NOMO-1 treated with DMSO at 0.1 percent for 48 hours (cell line): Measurements from ENCODE around the gene SLC16A9.
"Not testable (repeated sequence)": the region's sequence is repeated elsewhere in the genome, so short reads cannot be mapped to it uniquely, and the experiment has no call there.

Experiments
- DNase-seq: peaks from one replicate; lab custom pipeline; 2025; ENCODE audit not compliant: unreplicated experiment; lab: John Stamatoyannopoulos, UW

SLC16A9 gene

GRCh38 chr10:59709395-59710125, at the start of gene SLC16A9:
SLC16A9 (minus strand) TSS chr10:59709850; CDS start chr10:59684291, 25,559 bp downstream.
- no peak for DNase-seq

GRCh38 chr10:59757966-59758365, 48.3 kb upstream of the SLC16A9 start:
- DNase-seq = no peak

- no peak for DNase-seq
Measured at GRCh38 chr10:59754951-59755350, 45.3 kb upstream of the SLC16A9 start.

- no peak for DNase-seq
Measured at GRCh38 chr10:59753267-59753666, 43.6 kb upstream of the SLC16A9 start, which contains the start of gene MRLN. MRLN (minus strand) TSS chr10:59753455.

GRCh38 chr10:59752278-59752940, 42.8 kb upstream of the SLC16A9 start:
- no peak for DNase-seq

GRCh38 chr10:59750155-59750945, 40.7 kb upstream of the SLC16A9 start:
- DNase-seq = no peak

GRCh38 chr10:59748834-59749233, 39.2 kb upstream of the SLC16A9 start:
- no peak for DNase-seq

GRCh38 chr10:59745163-59745650, 35.6 kb upstream of the SLC16A9 start:
- no peak for DNase-seq

GRCh38 chr10:59744762-59745161, 35.1 kb upstream of the SLC16A9 start:
- DNase-seq = not testable (repeated sequence)

- not testable (repeated sequence) for DNase-seq
Measured at GRCh38 chr10:59744156-59744555, 34.5 kb upstream of the SLC16A9 start.

- no peak for DNase-seq
Measured at GRCh38 chr10:59741583-59741982, 31.9 kb upstream of the SLC16A9 start.

GRCh38 chr10:59741048-59741447, 31.4 kb upstream of the SLC16A9 start:
- no peak for DNase-seq

- DNase-seq = no peak
Measured at GRCh38 chr10:59736749-59737148, 27.1 kb upstream of the SLC16A9 start.

- DNase-seq = no peak
Measured at GRCh38 chr10:59735296-59735695, 25.6 kb upstream of the SLC16A9 start.

- DNase-seq = no peak
Measured at GRCh38 chr10:59734014-59734462, 24.4 kb upstream of the SLC16A9 start.

- not testable (repeated sequence) for DNase-seq
Measured at GRCh38 chr10:59733321-59734013, 23.8 kb upstream of the SLC16A9 start.

GRCh38 chr10:59732849-59733248, 23.2 kb upstream of the SLC16A9 start:
- DNase-seq = not testable (repeated sequence)

- not testable (repeated sequence) for DNase-seq
Measured at GRCh38 chr10:59729167-59729566, 19.5 kb upstream of the SLC16A9 start.

GRCh38 chr10:59724098-59724938, 14.7 kb upstream of the SLC16A9 start:
- DNase-seq = no peak

- no peak for DNase-seq
Measured at GRCh38 chr10:59720377-59720776, 10.7 kb upstream of the SLC16A9 start.
